Activated B cell treated with CpG ODN at 0.5 μM for 24 hours (primary cell): ENCODE measurements around the gene EVC. TPM values are rescaled to one million over a fixed set of nuclear protein-coding genes. Genes with fewer than 3 reads are reported as not detected.

Experiments
- ATAC-seq: fragments of 200-7000 bp; cut with Tn5 transposase; one replicate; pipeline ENCODE4 v1.10.0; 2021; ENCODE audit warnings: low read depth, mild to moderate bottlenecking, moderate library complexity
- CTCF ChIA-PET: fragments of 350-600 bp; sonication (Branson Sonifier 250); formaldehyde crosslinking; loops from one replicate; lab custom pipeline; 2021; ENCODE audit warnings: antibody characterized with exemption; lab: Charles Lee
- POLR2A ChIA-PET: fragments of 350-600 bp; sonication (Branson Sonifier 250); formaldehyde crosslinking; loops from one replicate; lab custom pipeline; 2021; ENCODE audit warnings: antibody characterized with exemption; lab: Charles Lee
- DNase-seq: peaks from one replicate; pipeline ENCODE4 v3.0.0; 2022
- H3K27ac Mint-ChIP-seq: one replicate; pipeline ENCODE4 v1.8.0; 2020; ENCODE audit warnings: mixed read lengths
- H3K27me3 Mint-ChIP-seq: one replicate; pipeline ENCODE4 v1.8.0; 2021; ENCODE audit warnings: mixed read lengths
- H3K36me3 Mint-ChIP-seq: one replicate; pipeline ENCODE4 v1.8.0; 2021; ENCODE audit warnings: low read depth, mixed read lengths
- H3K4me1 Mint-ChIP-seq: one replicate; pipeline ENCODE4 v1.8.0; 2021; ENCODE audit warnings: mixed read lengths
- H3K4me3 Mint-ChIP-seq: one replicate; pipeline ENCODE4 v1.8.0; 2020; ENCODE audit warnings: mild to moderate bottlenecking, mixed read lengths
- H3K9me3 Mint-ChIP-seq: one replicate; pipeline ENCODE4 v1.8.0; 2020; ENCODE audit warnings: mixed read lengths
- CTCF ChIP-seq: fragments of 200-600 bp; IDR thresholded peaks from one replicate; pipeline ENCODE4 v1.8.0; 2022; ENCODE audit warnings: antibody characterized with exemption, mild to moderate bottlenecking
- intact Hi-C: fragments of 100-400 bp; cut with micrococcal nuclease; formaldehyde crosslinking; loops from one replicate; pipeline ENCODE4 v1.15.1; 2024
- total RNA-seq: library from RNA; stranded (reverse); gene quantifications from 2 replicates; pipeline ENCODE4 v1.2.3, GENCODE V29; 2022

Gene EVC
- total RNA-seq, 1 donor from 2014 or later, result 0.16 TPM

- peaks cover 17% of the 10 kb centered on the region for H3K27me3 Mint-ChIP-seq
- no peak for ATAC-seq
- POLR2A ChIA-PET, result no interaction called here
These were observed 4.4 kb downstream of the EVC start for GRCh38 chr4:5715357-5715756.

DNA sequence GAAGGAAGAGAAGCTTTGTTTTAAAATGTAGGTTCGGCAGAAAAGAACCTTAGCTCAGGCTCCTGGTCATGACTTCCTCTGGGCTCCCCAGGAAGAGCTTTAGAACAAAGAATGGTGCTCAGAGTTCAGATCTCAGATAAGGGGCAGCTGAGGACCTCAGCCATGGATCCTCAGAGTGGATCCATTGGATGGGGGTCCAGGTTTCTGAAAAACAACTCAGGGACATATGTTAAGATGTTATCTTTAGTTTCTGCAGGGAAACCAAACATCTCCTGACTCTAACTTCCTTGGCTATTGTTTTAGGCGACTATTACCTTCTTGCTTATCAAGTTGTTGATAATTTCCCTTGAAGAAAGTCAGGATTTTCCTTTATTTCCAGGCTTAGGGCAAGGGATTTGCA lies 5.4 kb downstream of the EVC start:
- Mint-ChIP-seq H3K9me3 (peaks cover 12% of the 10 kb centered on the region), H3K4me1 (peaks cover 2% of the 10 kb centered on the region), H3K27me3 (peaks cover 14% of the 10 kb centered on the region), H3K36me3 (no peaks in the 10 kb centered on the region), H3K4me3 (no peak overlapping the region), H3K27ac (no peak overlapping the region)
- ChIA-PET POLR2A (no interaction called here), CTCF (no interaction called here)
- no peak for ATAC-seq
- TF ChIP-seq CTCF, result no peak
- intact Hi-C loops, result no loop called here
- no peak for DNase-seq

More at GRCh38 chr4:5715357-5715756, 4.4 kb downstream of the EVC start:
- Mint-ChIP-seq H3K9me3 (peaks cover 12% of the 10 kb centered on the region), H3K4me3 (no peak overlapping the region), H3K36me3 (no peaks in the 10 kb centered on the region), H3K27ac (no peak overlapping the region), H3K4me1 (peaks cover 8% of the 10 kb centered on the region)
- no peak for TF ChIP-seq CTCF
- no peak for DNase-seq
- intact Hi-C loops, result no loop called here
- CTCF ChIA-PET, result no interaction called here

DNA sequence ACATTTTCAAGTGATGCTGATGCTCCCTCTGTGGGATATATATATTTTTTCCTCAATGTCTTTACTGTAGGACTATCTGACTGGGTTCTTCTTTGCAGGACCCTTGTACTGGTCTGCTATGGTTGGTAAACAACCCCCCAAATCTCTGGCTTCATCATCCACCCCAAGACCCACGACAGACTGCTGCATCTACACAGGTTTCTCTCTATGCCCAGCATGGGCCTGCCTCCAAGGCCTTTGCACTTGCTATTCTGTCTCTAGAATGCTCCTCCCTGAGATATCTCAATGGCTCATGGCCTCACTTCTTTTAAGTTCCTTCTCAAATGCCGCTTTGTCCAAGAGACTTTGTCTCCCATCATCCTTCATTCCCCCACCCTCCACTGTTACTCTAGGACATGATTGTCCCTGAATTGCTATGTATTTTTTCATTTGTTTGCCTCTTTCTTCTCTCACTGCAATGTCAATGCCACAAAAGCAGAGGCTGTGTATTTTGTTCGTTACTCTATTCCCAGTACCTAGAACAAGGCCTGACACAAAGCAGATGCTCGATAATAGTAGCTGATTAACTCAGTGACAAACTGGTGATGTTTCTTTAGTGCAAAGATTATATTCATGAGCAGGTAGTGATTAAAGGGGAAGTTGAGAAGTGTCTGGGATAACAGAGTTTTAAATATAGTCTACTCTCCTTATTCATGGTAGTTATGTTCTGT lies 6.6 kb downstream of the EVC start:
- no peaks in the 10 kb centered on the region for H3K4me1 Mint-ChIP-seq
- H3K4me3 Mint-ChIP-seq, result no peak overlapping the region
- no peak for ATAC-seq
- no peaks in the 10 kb centered on the region for H3K36me3 Mint-ChIP-seq
- DNase-seq, result no peak
- H3K27ac Mint-ChIP-seq, result no peak overlapping the region
- peaks cover 4% of the 10 kb centered on the region for H3K27me3 Mint-ChIP-seq
- TF ChIP-seq CTCF, result no peak
- ChIA-PET POLR2A (no interaction called here), CTCF (no interaction called here)
- H3K9me3 Mint-ChIP-seq, result peaks cover 12% of the 10 kb centered on the region
- intact Hi-C loops, result no loop called here

- peaks cover 3% of the 10 kb centered on the region for H3K27me3 Mint-ChIP-seq
- no peak for ATAC-seq
These were observed 7.4 kb downstream of the EVC start for GRCh38 chr4:5718411-5718810.

More at GRCh38 chr4:5718411-5718810, 7.4 kb downstream of the EVC start:
- ChIA-PET CTCF (no interaction called here), POLR2A (no interaction called here)
- no peak for DNase-seq
- peaks cover 12% of the 10 kb centered on the region for H3K9me3 Mint-ChIP-seq
- no peak overlapping the region for H3K27ac Mint-ChIP-seq
- intact Hi-C loops, result no loop called here
- TF ChIP-seq CTCF, result no peak
- no peaks in the 10 kb centered on the region for H3K4me1 Mint-ChIP-seq
- H3K36me3 Mint-ChIP-seq, result no peaks in the 10 kb centered on the region
- no peak overlapping the region for H3K4me3 Mint-ChIP-seq
